IMR-90 (cell line): Measurements from ENCODE around the gene TMPRSS9. TPM values are rescaled to one million over a fixed set of nuclear protein-coding genes. Genes with fewer than 3 reads are reported as not detected.

Experiments
- ATAC-seq: fragments of 200-7000 bp; cut with Tn5 transposase; 2 replicates; pipeline ENCODE4 v1.9.1; 2020; ENCODE audit warnings: low read depth, mild to moderate bottlenecking, moderate library complexity
- BruUV-seq: library from RNA; stranded (reverse); fragments of 400-500 nt; replicated peaks from 2 replicates; lab custom pipeline; 2021; lab: Mats Ljungman, UMichigan
- CTCF ChIA-PET: fragments of 300-600 bp; formaldehyde crosslinking; extraction: SDS; loops from one replicate; lab custom pipeline; 2021; ENCODE audit warnings: antibody characterized with exemption; lab: Yijun Ruan, JAX
- POLR2A ChIA-PET: fragments of 300-600 bp; sonication (Branson Sonifier 250); formaldehyde crosslinking; loops from one replicate; lab custom pipeline; 2022; ENCODE audit warnings: antibody characterized with exemption; ENCODE audit not compliant: unreplicated experiment; lab: Charles Lee
- DNase-seq: peaks from one replicate; pipeline ENCODE4 v3.0.0; 2013
- H2AFZ ChIP-seq: replicated peaks from 2 replicates; pipeline ENCODE3; 2013; ENCODE audit warnings: low read length, mild to moderate bottlenecking; ENCODE audit not compliant: poor library complexity
- H2AK5ac ChIP-seq: 2 replicates; pipeline ENCODE4 v1.6.1; 2013; ENCODE audit warnings: low read depth, low read length, inconsistent platforms
- H2AK9ac ChIP-seq: replicated peaks from 2 replicates; pipeline ENCODE3; 2013; ENCODE audit warnings: mild to moderate bottlenecking, low read depth, low read length, moderate library complexity; ENCODE audit not compliant: poor library complexity
- H2BK120ac ChIP-seq: 2 replicates; pipeline ENCODE4 v1.6.1; 2013; ENCODE audit warnings: low read depth, low read length, inconsistent platforms
- H2BK15ac ChIP-seq: 3 replicates; pipeline ENCODE4 v1.6.1; 2013; ENCODE audit warnings: low read depth, low read length, inconsistent platforms
- H2BK20ac ChIP-seq: 2 replicates; pipeline ENCODE4 v1.6.1; 2013; ENCODE audit warnings: low read depth, mild to moderate bottlenecking, inconsistent platforms, low read length, moderate library complexity
- H2BK5ac ChIP-seq: 2 replicates; pipeline ENCODE4 v1.6.1; 2013; ENCODE audit warnings: mild to moderate bottlenecking, low read depth, low read length, inconsistent platforms; ENCODE audit not compliant: poor library complexity, severe bottlenecking
- H3K14ac ChIP-seq: replicated peaks from 2 replicates; pipeline ENCODE4 v1.6.1; 2013; ENCODE audit warnings: low read depth, low read length, inconsistent platforms
- H3K18ac ChIP-seq: 2 replicates; pipeline ENCODE4 v1.6.1; 2013; ENCODE audit warnings: low read depth, low read length, control low read depth
- H3K23ac ChIP-seq: 2 replicates; pipeline ENCODE4 v1.6.1; 2013; ENCODE audit warnings: low read depth, low read length, inconsistent platforms
- H3K27ac ChIP-seq: 2 replicates; pipeline ENCODE4 v1.5.1; 2013; ENCODE audit warnings: mild to moderate bottlenecking, control low read depth, low read length; ENCODE audit not compliant: insufficient read depth
- H3K27me3 ChIP-seq: 2 replicates; pipeline ENCODE4 v1.6.1; 2013; ENCODE audit warnings: low read length; ENCODE audit not compliant: control insufficient read depth, insufficient read depth
- H3K36me3 ChIP-seq: 2 replicates; pipeline ENCODE4 v1.6.1; 2013; ENCODE audit warnings: low read length, mixed read lengths; ENCODE audit not compliant: control insufficient read depth, insufficient read depth
- H3K4ac ChIP-seq: 2 replicates; pipeline ENCODE4 v1.6.1; 2013; ENCODE audit warnings: low read depth, low read length, inconsistent platforms
- H3K4me1 ChIP-seq: 2 replicates; pipeline ENCODE4 v1.6.1; 2013; ENCODE audit warnings: low read length, mixed read lengths; ENCODE audit not compliant: control insufficient read depth, insufficient read depth
- H3K4me2 ChIP-seq: 2 replicates; pipeline ENCODE4 v1.6.1; 2013; ENCODE audit warnings: low read depth, mild to moderate bottlenecking, control low read depth, low read length, moderate library complexity
- H3K4me3 ChIP-seq: 2 replicates; pipeline ENCODE4 v1.5.1; 2013; ENCODE audit warnings: low read depth, mild to moderate bottlenecking, control low read depth, low read length, moderate library complexity; ENCODE audit not compliant: insufficient read depth
- H3K56ac ChIP-seq: 2 replicates; pipeline ENCODE4 v1.6.1; 2013; ENCODE audit warnings: low read length, inconsistent platforms; ENCODE audit not compliant: insufficient read depth; ENCODE audit errors: extremely low read depth
- H3K79me1 ChIP-seq, 2 experiments: 2 replicates each; pipeline ENCODE4 v1.6.1; 2013; ENCODE audit warnings: low read length in 2 of 2, inconsistent platforms in 1 of 2, low read depth in 1 of 2
- H3K9ac ChIP-seq: 2 replicates; pipeline ENCODE4 v1.6.1; 2013; ENCODE audit warnings: low read depth, low read length, control low read depth
- H3K9me1 ChIP-seq: 2 replicates; pipeline ENCODE4 v1.6.1; 2013; ENCODE audit warnings: low read length, inconsistent platforms; ENCODE audit not compliant: insufficient read depth
- H3K9me3 ChIP-seq: 2 replicates; pipeline ENCODE4 v1.6.1; 2013; ENCODE audit warnings: low read length; ENCODE audit not compliant: control insufficient read depth, insufficient read depth
- H4K20me1 ChIP-seq: 2 replicates; pipeline ENCODE4 v1.6.1; 2013; ENCODE audit warnings: low read length, inconsistent platforms; ENCODE audit not compliant: insufficient read depth
- H4K5ac ChIP-seq: 2 replicates; pipeline ENCODE4 v1.6.1; 2013; ENCODE audit warnings: mild to moderate bottlenecking, low read depth, low read length, control low read depth
- H4K8ac ChIP-seq, 2 experiments: 2 replicates each; pipeline ENCODE4 v1.6.1; 2013; ENCODE audit warnings: low read depth in 2 of 2, low read length in 2 of 2, control low read depth in 1 of 2, inconsistent platforms in 1 of 2
- H4K91ac ChIP-seq: 2 replicates; pipeline ENCODE4 v1.6.1; 2013; ENCODE audit warnings: low read depth, low read length, inconsistent platforms; ENCODE audit not compliant: insufficient read depth
- BHLHE40 ChIP-seq: fragments of 150-350 bp; IDR thresholded peaks from 2 replicates; pipeline ENCODE4 v1.6.1; 2016; ENCODE audit warnings: mild to moderate bottlenecking, low read depth, low read length
- CEBPB ChIP-seq: IDR thresholded peaks from 2 replicates; pipeline ENCODE4 v1.6.1; 2012; ENCODE audit warnings: low read depth, low read length, improper control_type of control experiment
- CHD1 ChIP-seq: IDR thresholded peaks from 2 replicates; pipeline ENCODE4 v1.6.1; 2012; ENCODE audit warnings: low read depth, low read length, improper control_type of control experiment
- CTCF ChIP-seq: conservative IDR thresholded peaks from 2 replicates; pipeline ENCODE4 v1.5.1; 2012; ENCODE audit warnings: mild to moderate bottlenecking, low read depth, low read length, improper control_type of control experiment
- FOS ChIP-seq: fragments of 150-350 bp; IDR thresholded peaks from 2 replicates; pipeline ENCODE4 v1.6.1; 2016; ENCODE audit warnings: low read depth, low read length
- MAFK ChIP-seq: IDR thresholded peaks from 2 replicates; pipeline ENCODE4 v1.6.1; 2012; ENCODE audit warnings: low read depth, low read length, improper control_type of control experiment
- MAZ ChIP-seq: IDR thresholded peaks from 2 replicates; pipeline ENCODE4 v1.6.1; 2012; ENCODE audit warnings: low read depth, mild to moderate bottlenecking, low read length, improper control_type of control experiment, moderate library complexity, borderline replicate concordance
- MXI1 ChIP-seq: IDR thresholded peaks from 2 replicates; pipeline ENCODE4 v1.6.1; 2012; ENCODE audit warnings: low read depth, mild to moderate bottlenecking, low read length, moderate library complexity, borderline replicate concordance
- NFE2L2 ChIP-seq: fragments of 150-350 bp; IDR thresholded peaks from 2 replicates; pipeline ENCODE4 v1.6.1; 2016; ENCODE audit warnings: low read depth, mild to moderate bottlenecking, low read length
- POLR2A ChIP-seq: IDR thresholded peaks from 2 replicates; pipeline ENCODE4 v1.6.1; 2012; ENCODE audit warnings: mild to moderate bottlenecking, low read depth, low read length
- RAD21 ChIP-seq: IDR thresholded peaks from 2 replicates; pipeline ENCODE4 v1.6.1; 2012; ENCODE audit warnings: low read length, improper control_type of control experiment
- RCOR1 ChIP-seq: IDR thresholded peaks from 2 replicates; pipeline ENCODE4 v1.6.1; 2012; ENCODE audit warnings: mild to moderate bottlenecking, low read length, improper control_type of control experiment; ENCODE audit not compliant: insufficient replicate concordance
- RFX5 ChIP-seq: IDR thresholded peaks from 2 replicates; pipeline ENCODE4 v1.8.0; 2012; ENCODE audit warnings: low read depth, mild to moderate bottlenecking, low read length, moderate library complexity
- SMC3 ChIP-seq: fragments of 150-350 bp; IDR thresholded peaks from 2 replicates; pipeline ENCODE4 v1.6.1; 2016; ENCODE audit warnings: low read depth, mild to moderate bottlenecking, antibody characterized with exemption, low read length, moderate library complexity
- WGBS, 2 experiments: methylation state at CpG; one replicate each; pipeline versions ENCODE4 v1.1.5 to v1.1.7; 2013; ENCODE audit warnings: missing lambda C conversion rate in 2 of 2; ENCODE audit not compliant: insufficient read length in 1 of 2; ENCODE audit errors: extremely low coverage in 2 of 2; 5-methylcytosine and 5-hydroxymethylcytosine counted together
- dilution Hi-C: fragments of 300-500 bp; cut with HindIII; formaldehyde crosslinking; loops from one replicate; pipeline ENCODE4 v1.14.3; 2018; ENCODE audit warnings: low sequenced_read_pairs; ENCODE audit not compliant: unreplicated experiment
- in situ Hi-C: fragments of 300-500 bp; cut with MboI; formaldehyde crosslinking; loops from 3 replicates; pipeline ENCODE4 v1.14.3; 2019; ENCODE audit warnings: low sequenced_read_pairs, inconsistent platforms, mixed read lengths
- intact Hi-C: fragments of 100-400 bp; cut with micrococcal nuclease; formaldehyde crosslinking; loops from 2 replicates; pipeline ENCODE4 v1.10.0; 2022
- polyA plus RNA-seq, 3 experiments: library from polyadenylated mRNA; depleted of rRNA; stranded (reverse); fragments of >200 nt; gene quantifications; 2 replicates each; pipeline ENCODE4 v1.2.3, GENCODE V29; 2012; ENCODE audit warnings: low replicate concordance in 1 of 3
- total RNA-seq: library from RNA; depleted of rRNA; stranded (reverse); fragments of >200 nt; gene quantifications from 2 replicates; pipeline ENCODE4 v1.2.3, GENCODE V29; 2012
- TF ChIP-seq, protein P1 (sequence below): fragments of 150-350 bp; IDR thresholded peaks from 2 replicates; pipeline ENCODE4 v1.6.1; 2017; ENCODE audit warnings: mild to moderate bottlenecking, antibody characterized with exemption, low read length, low read depth
- TF ChIP-seq, protein P2 (sequence below): fragments of 150-350 bp; IDR thresholded peaks from 2 replicates; pipeline ENCODE4 v1.6.1; 2016; ENCODE audit warnings: low read depth, mild to moderate bottlenecking, low read length, moderate library complexity, borderline replicate concordance

Gene TMPRSS9
- total and polyA plus RNA-seq, 2 of the 4 experiments (the other 2 are of a cell fraction): not detected

DNA sequence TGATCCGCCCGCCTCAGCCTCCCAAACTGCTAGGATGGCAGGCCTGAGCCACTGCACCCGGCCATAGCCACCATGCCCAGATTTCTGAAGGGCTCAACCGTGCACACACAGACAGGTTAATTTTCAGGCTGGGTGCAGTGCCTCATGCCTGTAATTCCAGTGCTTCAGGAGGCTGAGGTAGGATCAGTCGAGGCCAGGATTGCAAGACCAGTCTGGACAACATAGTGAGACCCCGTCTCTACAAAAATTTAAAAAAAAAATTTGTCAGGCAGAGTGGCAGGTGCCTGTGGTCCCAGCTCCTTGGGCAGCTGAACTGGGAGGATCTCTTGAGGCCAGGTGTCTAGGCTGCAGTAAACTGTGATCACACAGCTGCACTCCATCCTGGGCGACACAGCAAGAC, 59.7 kb downstream of the TMPRSS9 start:
- POLR2A ChIA-PET: no interaction called here
- dilution Hi-C loops: no loop called here

More for the DNA sequence above, 59.7 kb downstream of the TMPRSS9 start:
- Histone ChIP-seq H3K9me3 (no peaks in the 10 kb centered on the region), H3K27ac (no peak overlapping the region), H4K91ac (no peak overlapping the region), H2AFZ (no peak overlapping the region), H3K18ac (no peak overlapping the region), H2BK5ac (no peak overlapping the region), H3K14ac (no peak overlapping the region), H2AK5ac (no peak overlapping the region), H4K8ac (no peak overlapping the region), H4K5ac (no peak overlapping the region), H4K20me1 (peaks cover 4% of the 10 kb centered on the region), H3K9ac (no peak overlapping the region), H3K4ac (no peak overlapping the region), H3K9me1 (no peaks in the 10 kb centered on the region), H2BK15ac (no peak overlapping the region), H3K4me3 (no peak overlapping the region), H2BK20ac (no peak overlapping the region), H3K23ac (no peak overlapping the region), H2BK120ac (no peak overlapping the region), H3K4me1 (no peaks in the 10 kb centered on the region), H3K27me3 (no peaks in the 10 kb centered on the region), H3K4me2 (no peak overlapping the region), H3K79me1 (peaks cover 9 to 40% of the 10 kb centered on the region in 2 experiments), H3K56ac (no peak overlapping the region), H3K36me3 (peaks cover 12% of the 10 kb centered on the region; the same call in 1 of the 2 replicates), H2AK9ac (no peak overlapping the region)
- ATAC-seq (no peak), DNase-seq (no peak)
- in situ Hi-C loops: no loop called here
- WGBS, 2 experiments: 87% methylated on average over 4 of the region's 7 CpGs; no CpG with 5 or more reads in 1 of the 2 experiments
- BruUV-seq: no TSS peak
- TF ChIP-seq MXI1 (no peak), CEBPB (no peak), CHD1 (no peak), POLR2A (no peak), MAFK (no peak), FOS (no peak), MAZ (no peak), RAD21 (no peak), BHLHE40 (no peak), NFE2L2 (no peak), RCOR1 (no peak), CTCF (no peak), SMC3 (no peak), RFX5 (no peak)
- TF ChIP-seq, protein P1, sequence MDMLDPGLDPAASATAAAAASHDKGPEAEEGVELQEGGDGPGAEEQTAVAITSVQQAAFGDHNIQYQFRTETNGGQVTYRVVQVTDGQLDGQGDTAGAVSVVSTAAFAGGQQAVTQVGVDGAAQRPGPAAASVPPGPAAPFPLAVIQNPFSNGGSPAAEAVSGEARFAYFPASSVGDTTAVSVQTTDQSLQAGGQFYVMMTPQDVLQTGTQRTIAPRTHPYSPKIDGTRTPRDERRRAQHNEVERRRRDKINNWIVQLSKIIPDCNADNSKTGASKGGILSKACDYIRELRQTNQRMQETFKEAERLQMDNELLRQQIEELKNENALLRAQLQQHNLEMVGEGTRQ: no peak
- TF ChIP-seq, protein P2, sequence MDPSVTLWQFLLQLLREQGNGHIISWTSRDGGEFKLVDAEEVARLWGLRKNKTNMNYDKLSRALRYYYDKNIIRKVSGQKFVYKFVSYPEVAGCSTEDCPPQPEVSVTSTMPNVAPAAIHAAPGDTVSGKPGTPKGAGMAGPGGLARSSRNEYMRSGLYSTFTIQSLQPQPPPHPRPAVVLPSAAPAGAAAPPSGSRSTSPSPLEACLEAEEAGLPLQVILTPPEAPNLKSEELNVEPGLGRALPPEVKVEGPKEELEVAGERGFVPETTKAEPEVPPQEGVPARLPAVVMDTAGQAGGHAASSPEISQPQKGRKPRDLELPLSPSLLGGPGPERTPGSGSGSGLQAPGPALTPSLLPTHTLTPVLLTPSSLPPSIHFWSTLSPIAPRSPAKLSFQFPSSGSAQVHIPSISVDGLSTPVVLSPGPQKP: no peak
- CTCF ChIA-PET: no interaction called here
- intact Hi-C loops: no loop called here
